Retinal pigment epithelial cell (primary cell): ENCODE measurements around the gene TBC1D24.
"Not testable (repeated sequence)": the region's sequence is repeated elsewhere in the genome, so short reads cannot be mapped to it uniquely, and the experiment has no call there.

Experiments
- DNase-seq: peaks from one replicate; pipeline ENCODE4 v3.0.0-alpha.2; 2010; ENCODE audit warnings: low read depth
- H3K4me3 ChIP-seq: 2 replicates; pipeline ENCODE4 v1.5.1; 2011; ENCODE audit warnings: mild to moderate bottlenecking, low read length, control low read depth, moderate library complexity
- CTCF ChIP-seq: conservative IDR thresholded peaks from 2 replicates; pipeline ENCODE4 v1.5.1; 2011; ENCODE audit warnings: low read depth, low read length, control low read depth, inconsistent platforms

The TBC1D24 gene

GRCh38 chr16:2531696-2532493, 57.0 kb downstream of the TBC1D24 start:
- peak; percentile 85 for DNase-seq
- no peak for TF ChIP-seq CTCF
- peak overlapping the region; percentile 61 for H3K4me3 ChIP-seq

GRCh38 chr16:2532494-2533141, 57.7 kb downstream of the TBC1D24 start:
- H3K4me3 ChIP-seq: peak overlapping the region; percentile 61
- DNase-seq: no peak
- no peak for TF ChIP-seq CTCF

GRCh38 chr16:2533142-2533755, 58.3 kb downstream of the TBC1D24 start:
- peak overlapping the region; percentile 61 for H3K4me3 ChIP-seq
- not testable (repeated sequence) for DNase-seq

GRCh38 chr16:2533912-2534311, 59.0 kb downstream of the TBC1D24 start:
- TF ChIP-seq CTCF: no peak
- no peak overlapping the region for H3K4me3 ChIP-seq
- DNase-seq: no peak

- DNase-seq, H3K4me3 ChIP-seq: not testable (repeated sequence)
Observed at GRCh38 chr16:2534335-2534734, 59.4 kb downstream of the TBC1D24 start.

- no peak for DNase-seq
- no peak overlapping the region for H3K4me3 ChIP-seq
- TF ChIP-seq CTCF: no peak
Observed at GRCh38 chr16:2535625-2536013, 60.7 kb downstream of the TBC1D24 start.

GRCh38 chr16:2537451-2538379, 62.8 kb downstream of the TBC1D24 start, which contains the start of gene PDPK1:
PDPK1 (plus strand) TSS chr16:2538021; CDS start chr16:2538113, 92 bp downstream.
- DNase-seq: peak; percentile 73
- TF ChIP-seq CTCF: no peak
- H3K4me3 ChIP-seq: peak within 1 kb of the TSS; percentile 71

- not testable (repeated sequence) for H3K4me3 ChIP-seq, DNase-seq
Observed at GRCh38 chr16:2539192-2539844, 64.4 kb downstream of the TBC1D24 start.
